HepG2 (cell line): Measurements from ENCODE around the gene CLEC2D. TPM values are rescaled to one million over a fixed set of nuclear protein-coding genes. Genes with fewer than 3 reads are reported as not detected.

Source experiments
- AGO2 ChIP-seq: fragments of 200-400 bp; formaldehyde crosslinking; optimal IDR thresholded peaks from 2 replicates; pipeline ENCODE3; 2017; ENCODE audit warnings: mild to moderate bottlenecking, low read depth, low read length, moderate library complexity
- EEA1 ChIP-seq: sonication (generic); formaldehyde crosslinking; IDR thresholded peaks from 2 replicates; pipeline ENCODE4 v1.5.1; 2020; ENCODE audit warnings: mild to moderate bottlenecking, missing genetic modification reagents, borderline replicate concordance
- ETV5 ChIP-seq: IDR thresholded peaks from 2 replicates; pipeline ENCODE4 v1.6.1; 2018; ENCODE audit warnings: missing biosample characterization, missing genetic modification reagents, inconsistent platforms, borderline replicate concordance
- GFI1 ChIP-seq: sonication (generic); formaldehyde crosslinking; IDR thresholded peaks from 2 replicates; pipeline ENCODE4 v1.5.0; 2020; ENCODE audit warnings: missing genetic modification reagents, mild to moderate bottlenecking, borderline replicate concordance
- GMEB1 ChIP-seq: sonication (generic); formaldehyde crosslinking; IDR thresholded peaks from 2 replicates; pipeline ENCODE4 v1.5.1; 2020; ENCODE audit warnings: missing genetic modification reagents, mild to moderate bottlenecking, borderline replicate concordance
- HNRNPH1 ChIP-seq: fragments of 200-400 bp; formaldehyde crosslinking; optimal IDR thresholded peaks from 2 replicates; pipeline ENCODE3; 2017; ENCODE audit warnings: mild to moderate bottlenecking, low read depth, low read length
- MBNL3 ChIP-seq: fragments of 250-450 bp; sonication (Bioruptor Pico); conservative IDR thresholded peaks from 2 replicates; pipeline ENCODE4 v1.8.0; 2022; ENCODE audit warnings: mild to moderate bottlenecking, inconsistent platforms
- MLX ChIP-seq: IDR thresholded peaks from 2 replicates; pipeline ENCODE4 v1.6.1; 2016
- NFKB2 ChIP-seq: sonication (generic); formaldehyde crosslinking; IDR thresholded peaks from 2 replicates; pipeline ENCODE4 v1.4.0; 2020; ENCODE audit warnings: missing genetic modification reagents, borderline replicate concordance
- STAG1 ChIP-seq: sonication (generic); formaldehyde crosslinking; IDR thresholded peaks from 2 replicates; pipeline ENCODE4 v1.4.0; 2020; ENCODE audit warnings: missing genetic modification reagents
- STAT5B ChIP-seq: sonication (generic); formaldehyde crosslinking; IDR thresholded peaks from 2 replicates; pipeline ENCODE4 v1.4.0; 2020; ENCODE audit warnings: missing genetic modification reagents
- TOPORS ChIP-seq: sonication (generic); formaldehyde crosslinking; IDR thresholded peaks from 2 replicates; pipeline ENCODE4 v1.8.0; 2023; ENCODE audit warnings: mild to moderate bottlenecking, missing genetic modification reagents
- ZFP41 ChIP-seq: sonication (generic); formaldehyde crosslinking; IDR thresholded peaks from 2 replicates; pipeline ENCODE4 v1.4.0; 2020; ENCODE audit warnings: mild to moderate bottlenecking, missing genetic modification reagents, borderline replicate concordance
- ZFP91 ChIP-seq: sonication (generic); formaldehyde crosslinking; IDR thresholded peaks from 2 replicates; pipeline ENCODE4 v1.9.0; 2022; ENCODE audit warnings: missing genetic modification reagents, mild to moderate bottlenecking, borderline replicate concordance
- ZNF160 ChIP-seq: sonication (generic); formaldehyde crosslinking; IDR thresholded peaks from 2 replicates; pipeline ENCODE4 v1.8.0; 2022; ENCODE audit warnings: mild to moderate bottlenecking, inconsistent platforms, missing genetic modification reagents
- ZNF343 ChIP-seq: sonication (generic); formaldehyde crosslinking; IDR thresholded peaks from 2 replicates; pipeline ENCODE4 v1.4.0; 2020; ENCODE audit warnings: mild to moderate bottlenecking, missing genetic modification reagents
- ZNF460 ChIP-seq: sonication (generic); formaldehyde crosslinking; IDR thresholded peaks from 2 replicates; pipeline ENCODE4 v1.5.1; 2020; ENCODE audit warnings: missing genetic modification reagents, mild to moderate bottlenecking, borderline replicate concordance
- ZNF773 ChIP-seq: sonication (generic); formaldehyde crosslinking; IDR thresholded peaks from 2 replicates; pipeline ENCODE4 v1.4.0; 2020; ENCODE audit warnings: missing genetic modification reagents, borderline replicate concordance
- ZSCAN29 ChIP-seq: sonication (generic); formaldehyde crosslinking; conservative IDR thresholded peaks from 2 replicates; pipeline ENCODE4 v1.4.0; 2020; ENCODE audit warnings: mild to moderate bottlenecking, missing genetic modification reagents
- polyA plus RNA-seq, 8 experiments: library from polyadenylated mRNA; depleted of rRNA in 3 of 8; stranded (reverse) in 7 of 8; unstranded in 1 of 8; fragments of >200 nt; fragmentation: Illumina TruSeq in 4 of 8; extraction: Trizol in 4 of 8; gene quantifications; 2 replicates each; pipeline versions ENCODE4 v1.2.1 to v1.2.3, GENCODE V29; 2011 to 2016; ENCODE audit warnings: low read depth in 4 of 8, missing spikeins in 1 of 8, mixed read lengths in 1 of 8; ENCODE audit not compliant: insufficient read depth in 1 of 8
- total RNA-seq, 5 experiments: library from RNA; depleted of rRNA; stranded (reverse); fragments of >200 nt; fragmentation: Illumina TruSeq; extraction: Trizol; gene quantifications; 2 replicates each; pipeline ENCODE4 v1.2.3, GENCODE V29; 2016; ENCODE audit warnings: low read depth in 1 of 5
- TF ChIP-seq, protein P1 (sequence below): IDR thresholded peaks from 2 replicates; pipeline ENCODE4 v1.6.1; 2018; ENCODE audit warnings: missing genetic modification reagents, mild to moderate bottlenecking, missing compliant biosample characterization
- TF ChIP-seq, protein P2 (sequence below): sonication (generic); formaldehyde crosslinking; IDR thresholded peaks from 2 replicates; pipeline ENCODE4 v1.4.0; 2020; ENCODE audit warnings: mild to moderate bottlenecking, missing genetic modification reagents

Gene CLEC2D
- total and polyA plus RNA-seq, 2 of the 13 experiments (the other 11 are each of a cell fraction or from before 2014, with no cell fraction given) = 2.5 to 8.6 TPM

- TF ChIP-seq ZFP91 (CRISPR knock-in tag) (peak; percentile 87; the same call in 1 of the 2 replicates), ETV5 (CRISPR knock-in tag) (peak; percentile 80; the same call in 1 of the 2 replicates), ZSCAN29 (CRISPR knock-in tag) (no peak; the same call in 1 of the 2 replicates), GMEB1 (peak; percentile 79), EEA1 (CRISPR knock-in tag) (0 out of 2 replicates have a peak, but pooled peaks have one; percentile 13), MLX (CRISPR knock-in tag) (no peak), TOPORS (CRISPR knock-in tag) (0 out of 2 replicates have a peak, but pooled peaks have one; percentile 51), ZNF773 (CRISPR knock-in tag) (no peak), GFI1 (peak; percentile 45; the same call in 1 of the 2 replicates), ZNF160 (CRISPR knock-in tag) (no peak; the same call in 1 of the 2 replicates), STAT5B (CRISPR knock-in tag) (no peak), AGO2 (peak; percentile 53), MBNL3 (CRISPR knock-in tag) (no peak), HNRNPH1 (no peak), ZFP41 (CRISPR knock-in tag) (no peak), STAG1 (no peak), ZNF460 (CRISPR knock-in tag) (peak; percentile 9; the same call in 1 of the 2 replicates), ZNF343 (CRISPR knock-in tag) (peak; percentile 95), NFKB2 (peak; percentile 72; the same call in 1 of the 2 replicates)
- TF ChIP-seq, protein P1, sequence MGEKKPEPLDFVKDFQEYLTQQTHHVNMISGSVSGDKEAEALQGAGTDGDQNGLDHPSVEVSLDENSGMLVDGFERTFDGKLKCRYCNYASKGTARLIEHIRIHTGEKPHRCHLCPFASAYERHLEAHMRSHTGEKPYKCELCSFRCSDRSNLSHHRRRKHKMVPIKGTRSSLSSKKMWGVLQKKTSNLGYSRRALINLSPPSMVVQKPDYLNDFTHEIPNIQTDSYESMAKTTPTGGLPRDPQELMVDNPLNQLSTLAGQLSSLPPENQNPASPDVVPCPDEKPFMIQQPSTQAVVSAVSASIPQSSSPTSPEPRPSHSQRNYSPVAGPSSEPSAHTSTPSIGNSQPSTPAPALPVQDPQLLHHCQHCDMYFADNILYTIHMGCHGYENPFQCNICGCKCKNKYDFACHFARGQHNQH (CRISPR knock-in tag) = no peak; the same call in 1 of the 2 replicates
- TF ChIP-seq, protein P2, sequence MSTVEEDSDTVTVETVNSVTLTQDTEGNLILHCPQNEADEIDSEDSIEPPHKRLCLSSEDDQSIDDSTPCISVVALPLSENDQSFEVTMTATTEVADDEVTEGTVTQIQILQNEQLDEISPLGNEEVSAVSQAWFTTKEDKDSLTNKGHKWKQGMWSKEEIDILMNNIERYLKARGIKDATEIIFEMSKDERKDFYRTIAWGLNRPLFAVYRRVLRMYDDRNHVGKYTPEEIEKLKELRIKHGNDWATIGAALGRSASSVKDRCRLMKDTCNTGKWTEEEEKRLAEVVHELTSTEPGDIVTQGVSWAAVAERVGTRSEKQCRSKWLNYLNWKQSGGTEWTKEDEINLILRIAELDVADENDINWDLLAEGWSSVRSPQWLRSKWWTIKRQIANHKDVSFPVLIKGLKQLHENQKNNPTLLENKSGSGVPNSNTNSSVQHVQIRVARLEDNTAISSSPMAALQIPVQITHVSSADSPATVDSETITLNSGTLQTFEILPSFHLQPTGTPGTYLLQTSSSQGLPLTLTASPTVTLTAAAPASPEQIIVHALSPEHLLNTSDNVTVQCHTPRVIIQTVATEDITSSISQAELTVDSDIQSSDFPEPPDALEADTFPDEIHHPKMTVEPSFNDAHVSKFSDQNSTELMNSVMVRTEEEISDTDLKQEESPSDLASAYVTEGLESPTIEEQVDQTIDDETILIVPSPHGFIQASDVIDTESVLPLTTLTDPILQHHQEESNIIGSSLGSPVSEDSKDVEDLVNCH (CRISPR knock-in tag) = no peak
Observed at GRCh38 chr12:9647825-9648700, 21.4 kb upstream of the CLEC2D start (continued).
